Measurements from ENCODE around the gene SH2D3C.

GRCh38 chr9:127816362-127816725, 37.9 kb upstream of the SH2D3C start:
- TF ChIP-seq TAF1 (IDR thresholded peaks at IDR 0.05; ENCODE audit: borderline replicate concordance, low read depth, low read length) (no peak), REST (IDR thresholded peaks at IDR 0.05; ENCODE audit: low read depth, low read length) (no peak), IRF4 (IDR thresholded peaks at IDR 0.05; ENCODE audit: low read depth, low read length) (no peak), CTCF (IDR thresholded peaks at IDR 0.05 in 2 of 3, conservative IDR thresholded peaks at IDR 0.05 in 1 of 3; ENCODE audit: control insufficient read depth in 2 of 3, extremely low read depth in 1 of 3, insufficient read depth in 1 of 3, low read depth in 3 of 3, low read length in 3 of 3) (no peak), RFX5 (IDR thresholded peaks at IDR 0.05; ENCODE audit: low read depth, low read length) (no peak), YY1 (IDR thresholded peaks at IDR 0.05; ENCODE audit: low read depth, low read length) (no peak), ATF3 (IDR thresholded peaks at IDR 0.05; ENCODE audit: borderline replicate concordance, extremely low read depth, low read depth, low read length) (no peak)

Measured in GM12878 (cell line).